Muscle of arm (tissue), 12 donors: ENCODE results near the gene MEI4. TPM values are rescaled to one million over a fixed set of nuclear protein-coding genes. Genes with fewer than 3 reads are reported as not detected.
"Not testable (repeated sequence)": the region's sequence is repeated elsewhere in the genome, so short reads cannot be mapped to it uniquely, and the experiment has no call there.

Experiments
- DNase-seq: peaks from one replicate; pipeline ENCODE4 v3.0.0-alpha.2; 2013
- polyA plus RNA-seq, 12 donors: library from polyadenylated mRNA; unstranded; fragments of 120-200 nt; gene quantifications; one replicate each; pipeline ENCODE4 v1.2.1, GENCODE V29; 2013; ENCODE audit not compliant: insufficient read length in 12 of 12

Gene MEI4
- polyA plus RNA-seq, 12 donors = 0.03 to 0.50 (median 0.07) TPM; not detected in 3

DNA sequence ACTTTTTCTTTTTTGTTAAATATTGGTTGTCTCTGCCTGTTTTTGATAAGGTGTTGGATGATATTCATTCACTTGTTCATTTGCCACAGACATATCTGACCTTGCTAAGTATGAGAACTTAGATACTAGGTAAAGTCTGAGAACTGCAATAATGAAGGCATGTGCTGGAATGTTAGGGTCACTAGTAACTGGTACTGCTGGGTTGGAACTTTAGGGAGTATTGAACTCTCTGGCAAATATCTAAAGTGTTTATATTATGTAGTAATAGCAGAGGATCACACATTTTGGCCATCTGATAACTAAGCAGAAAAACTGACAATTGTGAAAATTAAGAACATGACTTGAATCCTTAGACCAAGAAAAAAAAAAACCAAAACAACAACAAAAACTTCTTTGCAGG, 162.7 kb downstream of the MEI4 start:
- DNase-seq = no peak

DNA sequence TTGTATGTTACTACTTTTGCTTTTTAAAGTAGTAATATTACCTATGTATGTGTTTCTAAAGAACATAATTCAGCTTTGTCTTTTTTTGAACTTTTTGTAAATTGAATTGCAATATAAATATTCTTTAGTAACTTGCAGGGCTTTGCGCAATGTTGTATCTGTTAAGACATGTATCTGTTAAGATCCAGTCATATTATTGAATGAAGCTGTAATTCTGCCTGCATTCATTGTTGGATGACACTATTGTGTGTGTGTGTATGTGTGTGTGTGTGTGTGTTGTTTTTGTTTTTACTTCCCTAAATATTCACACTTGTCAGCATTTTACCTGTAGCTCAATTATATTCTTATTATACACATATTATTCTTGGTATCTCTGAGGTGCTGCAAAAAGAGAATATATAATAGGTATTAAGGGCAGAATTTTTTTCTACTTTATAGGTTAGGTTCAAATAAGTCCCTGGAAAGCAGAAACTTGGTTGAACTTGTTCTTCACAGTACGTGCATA, 164.0 kb downstream of the MEI4 start:
- no peak for DNase-seq

- no peak for DNase-seq
Observed at GRCh38 chr6:77822265-77822664, 169.4 kb downstream of the MEI4 start.

DNA sequence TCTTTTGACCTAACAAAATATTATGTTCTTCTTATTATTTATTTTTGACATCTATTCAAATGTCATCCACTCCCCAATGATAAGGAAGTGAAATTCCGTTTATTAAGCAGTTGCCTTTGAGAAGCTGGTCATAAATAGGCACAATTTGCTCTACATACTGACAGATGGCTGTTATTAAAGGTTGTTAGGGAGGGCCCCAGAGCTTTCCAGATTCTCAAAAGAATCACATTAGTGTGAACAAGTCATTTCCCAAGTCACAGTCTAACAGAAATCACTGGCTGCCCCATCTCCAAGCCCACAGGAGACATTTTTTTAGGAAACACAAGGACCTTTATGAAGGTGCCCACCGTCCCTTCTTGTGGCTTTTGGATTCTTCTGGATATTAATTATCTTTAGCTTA, 172.4 kb downstream of the MEI4 start:
- DNase-seq = no peak

DNA sequence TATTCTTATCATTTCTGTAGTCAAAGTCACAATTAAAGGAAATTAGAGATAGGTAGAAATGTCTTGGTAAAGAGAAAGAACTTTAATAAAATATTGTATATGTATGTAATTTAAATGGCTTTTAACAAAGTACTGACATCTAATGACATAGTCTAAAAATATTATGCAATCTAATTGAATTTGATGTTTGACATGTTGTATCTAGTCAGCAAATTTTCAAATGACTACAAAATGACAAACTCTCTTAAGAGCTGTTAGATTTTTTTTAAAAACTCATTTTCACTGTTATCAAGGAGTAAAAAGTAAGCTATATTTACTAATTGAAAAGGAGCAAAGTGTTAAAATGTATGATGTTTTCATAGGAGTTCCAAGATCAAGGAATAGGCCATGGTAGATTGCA, 176.9 kb downstream of the MEI4 start:
- DNase-seq = no peak

- DNase-seq = not testable (repeated sequence)
Observed at GRCh38 chr6:77833749-77834148, 180.9 kb downstream of the MEI4 start.

DNA sequence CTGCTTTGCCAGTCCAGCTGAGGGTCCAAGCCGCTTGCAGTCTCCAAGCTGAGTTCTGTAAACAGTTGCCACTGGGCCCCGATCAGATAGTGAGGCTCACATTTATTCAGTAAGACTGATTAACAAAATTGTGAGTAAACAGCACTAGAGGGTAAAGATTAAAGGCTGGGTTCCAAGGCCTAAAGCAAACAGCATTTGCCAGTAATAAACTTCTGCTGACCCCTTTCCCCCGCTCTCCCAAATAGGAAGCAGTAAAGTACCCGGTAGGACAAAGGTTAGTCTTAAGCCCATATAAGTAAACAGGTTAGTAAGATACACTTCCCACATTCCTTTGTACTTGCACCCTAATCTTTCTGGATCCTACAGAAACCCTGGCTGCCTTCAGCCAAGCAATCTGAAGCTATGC, 181.8 kb downstream of the MEI4 start:
- no peak for DNase-seq

DNA sequence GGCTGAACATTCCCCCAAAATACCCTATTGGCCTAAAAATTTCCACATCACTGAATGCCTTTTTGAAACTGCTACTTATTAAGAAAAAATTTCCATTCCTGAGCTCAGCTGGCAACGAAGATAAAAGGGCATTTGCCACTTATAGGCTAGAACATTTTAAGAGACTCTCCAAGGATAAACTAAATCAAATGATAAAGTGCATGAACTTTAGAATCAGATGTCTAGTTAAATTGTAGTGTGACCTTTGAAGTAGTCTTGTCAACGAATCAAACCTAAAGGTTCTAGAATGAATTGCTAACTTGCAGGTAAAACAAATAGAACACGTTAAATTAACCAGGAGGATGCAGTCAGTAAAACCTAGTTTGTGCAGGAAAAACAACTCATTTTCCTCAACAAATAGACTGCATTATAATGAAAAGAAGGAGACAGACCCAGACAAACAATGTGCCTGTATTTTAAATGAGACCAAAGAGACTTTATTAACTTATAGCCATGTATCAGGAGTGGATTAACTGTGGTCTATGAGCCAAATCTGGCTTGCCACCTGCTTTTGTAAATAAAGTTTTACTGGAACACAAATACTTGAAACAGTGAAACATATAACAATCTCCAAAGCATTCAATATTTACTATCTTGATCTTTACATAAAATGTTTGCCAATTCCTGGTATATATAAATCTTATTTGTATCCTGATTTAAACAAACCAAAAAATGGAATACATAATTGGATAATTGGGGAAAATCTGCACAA, 184.4 kb downstream of the MEI4 start:
- no peak for DNase-seq

- DNase-seq = no peak
Observed at GRCh38 chr6:77839292-77839691, 186.5 kb downstream of the MEI4 start.

DNA sequence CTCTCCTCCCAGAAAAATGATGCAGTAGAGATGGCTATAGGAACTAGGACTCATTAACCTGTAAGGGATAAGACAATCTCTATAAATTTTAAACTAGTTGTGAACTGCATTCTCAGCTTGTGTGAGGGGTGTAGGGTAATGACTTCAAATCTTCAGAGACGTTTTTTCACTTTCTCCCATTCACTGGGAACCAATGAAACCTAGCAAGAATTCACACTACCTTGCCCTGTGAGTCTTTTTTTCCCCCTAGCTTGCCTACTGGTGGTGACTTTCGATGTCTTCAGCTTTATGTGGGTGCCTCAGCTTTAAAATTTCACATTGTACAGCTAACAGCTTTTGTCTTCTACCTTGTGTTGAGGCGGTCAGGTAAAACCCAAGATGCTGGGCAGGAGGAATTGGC, 192.0 kb downstream of the MEI4 start:
- no peak for DNase-seq

GRCh38 chr6:77853401-77853800, 200.6 kb downstream of the MEI4 start:
- no peak for DNase-seq

DNA sequence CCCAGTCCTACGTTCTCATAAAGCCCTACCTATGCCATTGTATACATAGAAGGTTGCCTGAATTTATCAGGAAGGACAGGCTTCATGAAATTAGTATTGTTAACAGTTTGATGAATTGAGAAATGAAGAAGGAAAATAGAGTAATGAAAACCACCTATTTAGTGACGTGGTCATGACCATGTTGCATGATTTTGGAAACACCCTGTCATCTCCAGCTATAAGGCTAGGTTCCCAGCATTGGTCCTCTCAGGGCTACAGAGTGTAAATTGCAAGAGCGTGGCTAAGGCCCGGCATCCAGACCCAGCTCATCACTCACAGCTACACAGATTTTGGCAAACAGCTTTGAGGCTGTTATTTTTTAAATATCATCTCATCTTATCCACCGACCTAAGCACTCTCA, 203.6 kb downstream of the MEI4 start:
- DNase-seq = no peak

DNA sequence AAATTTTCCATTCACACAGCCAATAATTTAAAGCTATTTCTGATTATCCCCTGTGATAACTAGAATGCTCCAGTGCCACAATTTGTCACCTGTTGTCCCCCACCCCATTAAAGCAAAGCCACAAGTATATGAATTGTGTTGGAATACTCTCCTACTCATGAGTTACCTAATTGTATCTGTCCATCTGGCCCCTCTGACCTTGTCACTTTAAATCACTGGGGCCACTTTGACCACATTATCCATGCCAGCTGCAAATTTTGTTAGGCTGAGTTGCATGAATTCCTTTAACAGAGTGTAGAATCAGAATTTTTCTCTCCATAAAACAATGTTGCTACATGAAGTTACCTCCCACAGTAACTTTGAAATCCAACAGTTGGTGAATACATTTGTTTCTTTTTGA, 204.6 kb downstream of the MEI4 start:
- DNase-seq = no peak

DNA sequence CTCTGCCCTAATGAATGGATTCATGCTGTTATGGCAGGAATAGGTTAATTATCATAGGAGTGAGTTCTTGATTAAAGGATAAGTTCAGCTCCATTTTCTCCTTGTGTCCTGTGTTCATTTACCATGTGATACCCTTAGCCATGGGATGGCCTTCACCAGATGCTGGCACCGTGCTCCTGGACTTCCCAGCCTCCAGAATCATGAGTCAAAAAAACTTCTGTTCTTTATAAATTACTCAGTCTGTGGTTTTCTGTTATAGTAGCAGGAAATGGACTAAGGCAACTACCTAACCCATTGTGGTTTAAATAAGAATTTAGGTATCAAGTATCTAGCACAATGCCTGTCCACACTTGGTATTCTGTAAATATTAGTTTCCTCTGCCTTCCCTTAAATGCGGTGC, 223.5 kb downstream of the MEI4 start:
- DNase-seq = no peak

- DNase-seq = no peak
Observed at GRCh38 chr6:77879527-77879926, 226.7 kb downstream of the MEI4 start.

DNA sequence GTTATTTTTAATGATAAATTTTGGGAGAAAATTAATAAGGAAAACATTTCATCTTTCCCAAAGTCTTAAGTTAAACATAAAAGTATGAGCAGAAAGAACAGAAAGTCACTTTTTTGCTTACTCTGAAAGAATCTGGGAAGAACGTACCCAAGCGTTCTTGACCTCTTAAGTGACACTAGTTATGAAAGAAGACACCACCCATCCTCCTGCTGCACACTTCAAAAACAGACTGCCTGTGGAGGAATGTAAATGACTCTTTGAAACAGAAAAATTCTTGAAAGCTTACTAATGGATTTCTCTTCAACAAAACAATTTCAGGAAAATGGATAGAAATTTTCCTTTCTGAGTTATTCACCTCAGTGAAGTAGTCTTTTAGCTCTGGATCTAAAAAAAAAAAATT, 227.7 kb downstream of the MEI4 start:
- DNase-seq = no peak

GRCh38 chr6:77883851-77884250, 231.0 kb downstream of the MEI4 start:
- no peak for DNase-seq

DNA sequence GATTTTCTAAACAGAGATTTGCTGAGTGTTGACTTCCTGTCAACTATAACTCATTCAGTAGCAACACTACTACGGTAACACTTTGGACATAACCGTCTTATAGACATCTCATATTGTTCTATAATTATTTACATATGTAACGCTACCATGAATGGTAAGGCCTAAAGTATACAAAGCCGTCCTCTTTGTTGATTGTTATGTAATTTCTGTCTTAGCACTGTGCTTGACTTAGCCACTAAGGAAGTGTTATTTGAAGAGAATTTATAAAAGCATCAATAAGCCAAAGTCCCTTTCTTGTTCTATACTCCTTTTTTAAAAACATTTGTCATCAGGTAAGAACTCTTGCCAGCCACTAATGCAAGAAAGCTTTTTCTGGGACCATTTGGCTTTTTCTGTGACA, 240.6 kb downstream of the MEI4 start:
- DNase-seq = no peak

- DNase-seq = no peak
Observed at GRCh38 chr6:77906070-77906469, 253.2 kb downstream of the MEI4 start.

- DNase-seq = no peak
Observed at GRCh38 chr6:77910826-77911225, 258.0 kb downstream of the MEI4 start.

DNA sequence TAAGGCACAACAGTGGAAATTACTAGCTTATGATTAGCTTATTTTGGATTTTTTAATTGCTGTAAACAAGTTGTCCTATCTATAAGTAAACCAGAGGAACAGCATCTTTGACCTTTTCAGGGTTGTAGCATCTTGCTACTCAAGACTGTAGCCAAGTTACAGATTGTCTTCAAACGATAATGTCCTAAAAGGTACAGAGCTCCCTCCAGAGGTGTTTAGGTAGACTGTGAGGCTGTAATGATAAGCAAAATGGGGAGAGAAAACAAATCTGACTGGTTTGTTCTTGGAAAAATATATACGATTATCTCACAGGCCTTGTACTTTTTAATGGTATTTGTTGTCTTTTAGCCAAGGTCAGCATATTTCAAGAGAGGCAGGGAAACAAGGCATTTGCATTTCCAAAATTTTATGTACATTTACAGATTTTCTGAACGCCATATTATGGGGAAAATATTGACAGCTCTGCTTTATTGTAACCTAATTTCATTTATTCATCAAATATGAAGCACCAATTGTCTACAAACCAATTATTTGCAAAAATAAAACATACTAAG, 273.4 kb downstream of the MEI4 start:
- no peak for DNase-seq

DNA sequence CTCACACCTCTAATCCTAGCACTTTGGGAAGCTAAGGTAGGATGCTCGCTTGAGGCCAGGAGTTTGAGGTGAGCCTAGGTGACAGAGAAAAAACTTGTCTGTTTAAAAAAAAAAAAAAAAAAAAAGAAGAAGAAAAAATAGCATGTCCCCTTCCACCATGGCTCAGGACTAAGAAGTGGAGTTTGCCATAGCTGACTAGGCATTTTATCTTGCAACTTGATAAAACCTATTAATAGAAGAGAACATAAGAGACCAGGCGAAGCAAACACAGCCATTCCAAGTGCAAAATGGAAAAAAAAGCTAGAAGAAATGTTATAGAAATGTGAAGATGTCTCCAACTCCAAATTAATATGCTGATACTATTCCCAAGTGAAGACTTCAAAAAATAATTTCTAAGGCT, 277.5 kb downstream of the MEI4 start:
- no peak for DNase-seq

GRCh38 chr6:77930952-77931351, 278.1 kb downstream of the MEI4 start:
- no peak for DNase-seq

DNA sequence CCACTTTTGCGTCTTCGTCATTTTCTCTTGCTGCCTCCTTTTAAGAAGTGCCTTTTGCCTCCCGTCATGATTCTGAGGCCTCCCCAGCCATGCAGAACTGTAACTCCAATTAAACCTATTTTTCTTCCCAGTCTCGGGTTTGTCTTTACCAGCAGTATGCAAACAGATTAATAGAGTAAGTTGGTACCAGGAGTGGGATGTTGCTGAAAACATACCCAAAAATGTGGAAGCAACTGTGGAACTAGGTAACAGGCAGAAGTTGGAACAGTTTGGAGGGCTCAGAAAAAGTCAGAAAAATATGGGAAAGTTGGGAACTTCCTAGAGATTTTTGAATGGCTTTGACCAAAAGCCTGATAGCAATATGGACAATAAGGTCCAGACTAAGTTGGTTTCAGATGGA, 309.2 kb downstream of the MEI4 start:
- DNase-seq = no peak
